Thoracic aorta (tissue), 2 donors: ENCODE measurements around the gene SAMM50. TPM values are rescaled to one million over a fixed set of nuclear protein-coding genes. Genes with fewer than 3 reads are reported as not detected.

Experiments used
- ATAC-seq: fragments of 150-250 bp; one replicate; pipeline ENCODE4 v1.8.0; 2017; ENCODE audit warnings: low read depth; ENCODE audit not compliant: insufficient number of reproducible peaks, low FRiP score
- DNase-seq: peaks from one replicate; pipeline ENCODE4 v3.0.0-alpha.2; 2020; ENCODE audit warnings: low spot score
- H3K27ac ChIP-seq, 2 donors: fragments of 200-600 bp; sonication (generic); 1 replicate in 1 of 2; 2 replicates in 1 of 2; pipeline ENCODE4 v1.5.1; 2016; ENCODE audit warnings: mild to moderate bottlenecking in 2 of 2, moderate library complexity in 2 of 2
- H3K27me3 ChIP-seq: fragments of 200-600 bp; sonication (generic); replicated peaks from 2 replicates; pipeline ENCODE4 v1.6.0; 2016; ENCODE audit warnings: mild to moderate bottlenecking; ENCODE audit not compliant: insufficient read depth
- H3K36me3 ChIP-seq: fragments of 200-600 bp; sonication (generic); one replicate; pipeline ENCODE4 v1.5.1; 2016
- H3K4me1 ChIP-seq, 2 donors: fragments of 200-600 bp; sonication (generic); 1 replicate in 1 of 2; 2 replicates in 1 of 2; pipeline versions ENCODE4 v1.5.1 to v1.6.0; 2016; ENCODE audit warnings: low read depth in 2 of 2, mild to moderate bottlenecking in 1 of 2; ENCODE audit not compliant: control insufficient read depth in 1 of 2
- H3K4me3 ChIP-seq: fragments of 200-600 bp; sonication (generic); 2 replicates; pipeline ENCODE4 v1.5.1; 2016; ENCODE audit warnings: mild to moderate bottlenecking
- H3K9me3 ChIP-seq: fragments of 200-600 bp; sonication (generic); 2 replicates; pipeline ENCODE4 v1.5.1; 2016
- total RNA-seq, 2 donors: library from RNA; depleted of rRNA; stranded (reverse); fragments of >200 nt; gene quantifications; one replicate each; pipeline versions ENCODE4 v1.1.0 to v1.2.3, GENCODE V29; 2016
- TF ChIP-seq, protein P1 (sequence below): fragments of 200-600 bp; sonication (generic); IDR thresholded peaks from one replicate; pipeline ENCODE4 v1.5.1; 2019; ENCODE audit warnings: antibody characterized with exemption

SAMM50 gene
- 10 to 100 TPM; 22.6 to 28.1 TPM for total RNA-seq

- DNase-seq (peak; percentile 63), ATAC-seq (peak; percentile 63)
- H3K4me3 ChIP-seq = peak within 1 kb of the TSS; percentile 93
- H3K27ac ChIP-seq = peak within 1 kb of the TSS; percentile 74
- no peaks in the 10 kb centered on the region for H3K9me3 ChIP-seq
- TF ChIP-seq, protein P1, sequence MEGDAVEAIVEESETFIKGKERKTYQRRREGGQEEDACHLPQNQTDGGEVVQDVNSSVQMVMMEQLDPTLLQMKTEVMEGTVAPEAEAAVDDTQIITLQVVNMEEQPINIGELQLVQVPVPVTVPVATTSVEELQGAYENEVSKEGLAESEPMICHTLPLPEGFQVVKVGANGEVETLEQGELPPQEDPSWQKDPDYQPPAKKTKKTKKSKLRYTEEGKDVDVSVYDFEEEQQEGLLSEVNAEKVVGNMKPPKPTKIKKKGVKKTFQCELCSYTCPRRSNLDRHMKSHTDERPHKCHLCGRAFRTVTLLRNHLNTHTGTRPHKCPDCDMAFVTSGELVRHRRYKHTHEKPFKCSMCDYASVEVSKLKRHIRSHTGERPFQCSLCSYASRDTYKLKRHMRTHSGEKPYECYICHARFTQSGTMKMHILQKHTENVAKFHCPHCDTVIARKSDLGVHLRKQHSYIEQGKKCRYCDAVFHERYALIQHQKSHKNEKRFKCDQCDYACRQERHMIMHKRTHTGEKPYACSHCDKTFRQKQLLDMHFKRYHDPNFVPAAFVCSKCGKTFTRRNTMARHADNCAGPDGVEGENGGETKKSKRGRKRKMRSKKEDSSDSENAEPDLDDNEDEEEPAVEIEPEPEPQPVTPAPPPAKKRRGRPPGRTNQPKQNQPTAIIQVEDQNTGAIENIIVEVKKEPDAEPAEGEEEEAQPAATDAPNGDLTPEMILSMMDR = no peak
- H3K27me3 ChIP-seq = no peaks in the 10 kb centered on the region
- peaks cover 17 to 23% of the 10 kb centered on the region in 2 donors for H3K4me1 ChIP-seq
- no peaks in the 10 kb centered on the region for H3K36me3 ChIP-seq
Observed at GRCh38 chr22:43955040-43955882, at the start of gene SAMM50. TSS of gene SAMM50 (plus strand) at chr22:43955442. CDS start at chr22:43955578, 136 bp downstream.

GRCh38 chr22:43905681-43906080, 49.6 kb upstream of the SAMM50 start:
- no peaks in the 10 kb centered on the region for H3K4me1 ChIP-seq
- H3K9me3 ChIP-seq = no peaks in the 10 kb centered on the region
- H3K36me3 ChIP-seq = no peaks in the 10 kb centered on the region
- no peak overlapping the region for H3K4me3 ChIP-seq
- TF ChIP-seq, protein P1 = no peak
- no peaks in the 10 kb centered on the region for H3K27me3 ChIP-seq
- DNase-seq (no peak), ATAC-seq (no peak)
- H3K27ac ChIP-seq = no peak overlapping the region

GRCh38 chr22:43909708-43910107, 45.5 kb upstream of the SAMM50 start:
- TF ChIP-seq, protein P1 = no peak
- Histone ChIP-seq H3K4me1 (no peaks in the 10 kb centered on the region), H3K27ac (no peak overlapping the region), H3K27me3 (no peaks in the 10 kb centered on the region), H3K9me3 (no peaks in the 10 kb centered on the region), H3K4me3 (no peak overlapping the region), H3K36me3 (no peaks in the 10 kb centered on the region)
- no peak for ATAC-seq
- DNase-seq = no peak

DNA sequence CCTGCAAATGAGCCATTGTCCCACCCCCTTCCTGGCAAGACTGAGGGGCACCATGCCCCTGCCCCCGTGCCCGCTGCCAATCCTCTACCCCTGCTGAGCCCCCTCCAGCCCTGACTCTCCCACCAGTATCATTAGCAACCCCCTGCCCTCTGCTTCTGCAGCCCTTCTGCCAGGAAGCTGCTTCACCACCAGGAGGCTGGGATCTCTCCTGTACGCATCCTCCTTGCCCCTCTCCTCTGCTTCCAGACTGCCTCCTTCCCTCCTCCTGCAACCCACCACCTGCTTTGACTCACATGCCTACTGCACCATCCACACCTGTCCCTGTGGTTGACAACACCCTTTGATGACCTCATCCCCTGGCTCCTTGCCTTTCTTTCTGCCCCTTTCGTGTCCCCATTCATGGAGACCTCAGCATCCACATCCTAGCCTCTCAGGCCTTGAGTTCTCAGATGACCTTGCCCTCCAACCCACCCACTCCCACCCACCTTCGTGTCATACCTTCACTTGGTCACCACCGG, 45.0 kb upstream of the SAMM50 start:
- Histone ChIP-seq H3K36me3 (no peaks in the 10 kb centered on the region), H3K4me1 (no peaks in the 10 kb centered on the region), H3K27me3 (no peaks in the 10 kb centered on the region), H3K27ac (no peak overlapping the region), H3K9me3 (no peaks in the 10 kb centered on the region), H3K4me3 (no peak overlapping the region)
- no peak for ATAC-seq
- DNase-seq = no peak
- TF ChIP-seq, protein P1 = no peak

DNA sequence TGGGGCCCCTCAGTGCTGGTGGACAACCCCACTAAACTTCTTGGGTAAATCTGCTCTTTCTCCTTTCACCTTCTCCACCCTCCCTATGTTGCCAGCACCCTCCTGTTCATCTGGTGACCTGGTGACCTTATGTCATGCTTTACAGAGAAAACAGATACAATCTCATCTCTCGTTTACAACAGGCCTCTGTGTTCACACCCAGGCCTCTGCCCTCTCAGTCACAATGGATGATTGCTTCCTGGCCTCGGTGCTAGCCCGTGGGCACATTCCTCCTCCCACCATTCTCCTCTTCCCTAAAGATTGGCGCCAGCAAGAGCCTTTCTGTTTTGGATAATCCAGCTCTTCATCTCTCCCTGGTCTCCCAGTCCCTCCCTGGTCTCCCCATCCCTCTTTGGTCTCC, 43.9 kb upstream of the SAMM50 start:
- H3K9me3 ChIP-seq = no peaks in the 10 kb centered on the region
- ATAC-seq (no peak), DNase-seq (no peak)
- H3K36me3 ChIP-seq = no peaks in the 10 kb centered on the region
- H3K4me1 ChIP-seq = no peaks in the 10 kb centered on the region
- H3K4me3 ChIP-seq = no peak overlapping the region
- H3K27me3 ChIP-seq = no peaks in the 10 kb centered on the region
- H3K27ac ChIP-seq = no peak overlapping the region
- TF ChIP-seq, protein P1 = no peak
